ENCODE results near the gene QRFPR.

DNA sequence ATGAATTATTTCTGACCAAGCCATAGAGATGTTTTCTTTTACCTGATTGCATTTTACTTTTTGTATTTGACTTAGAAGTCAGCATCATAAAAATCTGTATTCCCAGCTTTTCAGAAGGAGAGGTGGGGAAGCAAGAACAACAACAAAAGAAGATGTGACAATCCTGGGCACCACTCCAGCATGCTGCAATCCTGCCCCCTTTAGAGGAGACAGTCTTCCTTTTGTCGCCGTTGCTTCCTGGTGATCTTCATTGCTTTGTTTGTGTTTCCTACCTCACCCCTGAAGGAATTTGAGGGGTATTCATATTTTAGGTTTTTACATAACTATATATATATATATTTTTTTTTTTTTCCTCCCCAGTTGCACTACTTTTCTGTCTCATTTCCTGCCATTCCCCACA is 3.7 kb downstream of the QRFPR start:
- no peak for TF ChIP-seq POLR2A (IDR thresholded peaks at IDR 0.05)
- TF ChIP-seq, protein P1, sequence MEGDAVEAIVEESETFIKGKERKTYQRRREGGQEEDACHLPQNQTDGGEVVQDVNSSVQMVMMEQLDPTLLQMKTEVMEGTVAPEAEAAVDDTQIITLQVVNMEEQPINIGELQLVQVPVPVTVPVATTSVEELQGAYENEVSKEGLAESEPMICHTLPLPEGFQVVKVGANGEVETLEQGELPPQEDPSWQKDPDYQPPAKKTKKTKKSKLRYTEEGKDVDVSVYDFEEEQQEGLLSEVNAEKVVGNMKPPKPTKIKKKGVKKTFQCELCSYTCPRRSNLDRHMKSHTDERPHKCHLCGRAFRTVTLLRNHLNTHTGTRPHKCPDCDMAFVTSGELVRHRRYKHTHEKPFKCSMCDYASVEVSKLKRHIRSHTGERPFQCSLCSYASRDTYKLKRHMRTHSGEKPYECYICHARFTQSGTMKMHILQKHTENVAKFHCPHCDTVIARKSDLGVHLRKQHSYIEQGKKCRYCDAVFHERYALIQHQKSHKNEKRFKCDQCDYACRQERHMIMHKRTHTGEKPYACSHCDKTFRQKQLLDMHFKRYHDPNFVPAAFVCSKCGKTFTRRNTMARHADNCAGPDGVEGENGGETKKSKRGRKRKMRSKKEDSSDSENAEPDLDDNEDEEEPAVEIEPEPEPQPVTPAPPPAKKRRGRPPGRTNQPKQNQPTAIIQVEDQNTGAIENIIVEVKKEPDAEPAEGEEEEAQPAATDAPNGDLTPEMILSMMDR (IDR thresholded peaks at IDR 0.05) = no peak

Data from testis (tissue), 2 donors.